Vagina (tissue), 2 donors: Measurements from ENCODE around the gene PGLYRP2.

Experiments
- CTCF ChIP-seq, 3 experiments: fragments of 450-650 bp in 2 of 3; fragments of 200-600 bp in 1 of 3; sonication (generic) in 1 of 3; IDR thresholded peaks; one replicate each; pipeline ENCODE4 v1.5.1; 2017 to 2019; ENCODE audit warnings: antibody characterized with exemption in 3 of 3, mild to moderate bottlenecking in 2 of 3, moderate library complexity in 2 of 3
- POLR2A ChIP-seq, 2 donors: fragments of 450-650 bp; IDR thresholded peaks; one replicate each; pipeline ENCODE4 v1.6.1; 2017; ENCODE audit warnings: antibody characterized with exemption in 2 of 2, mild to moderate bottlenecking in 2 of 2, moderate library complexity in 2 of 2
- POLR2AphosphoS5 ChIP-seq, 2 donors: sonication (generic); formaldehyde crosslinking; IDR thresholded peaks; one replicate each; pipeline ENCODE4 v1.9.0; 2017; ENCODE audit warnings: antibody characterized with exemption in 2 of 2, mild to moderate bottlenecking in 2 of 2, low read depth in 1 of 2; ENCODE audit not compliant: insufficient read depth in 1 of 2

DNA sequence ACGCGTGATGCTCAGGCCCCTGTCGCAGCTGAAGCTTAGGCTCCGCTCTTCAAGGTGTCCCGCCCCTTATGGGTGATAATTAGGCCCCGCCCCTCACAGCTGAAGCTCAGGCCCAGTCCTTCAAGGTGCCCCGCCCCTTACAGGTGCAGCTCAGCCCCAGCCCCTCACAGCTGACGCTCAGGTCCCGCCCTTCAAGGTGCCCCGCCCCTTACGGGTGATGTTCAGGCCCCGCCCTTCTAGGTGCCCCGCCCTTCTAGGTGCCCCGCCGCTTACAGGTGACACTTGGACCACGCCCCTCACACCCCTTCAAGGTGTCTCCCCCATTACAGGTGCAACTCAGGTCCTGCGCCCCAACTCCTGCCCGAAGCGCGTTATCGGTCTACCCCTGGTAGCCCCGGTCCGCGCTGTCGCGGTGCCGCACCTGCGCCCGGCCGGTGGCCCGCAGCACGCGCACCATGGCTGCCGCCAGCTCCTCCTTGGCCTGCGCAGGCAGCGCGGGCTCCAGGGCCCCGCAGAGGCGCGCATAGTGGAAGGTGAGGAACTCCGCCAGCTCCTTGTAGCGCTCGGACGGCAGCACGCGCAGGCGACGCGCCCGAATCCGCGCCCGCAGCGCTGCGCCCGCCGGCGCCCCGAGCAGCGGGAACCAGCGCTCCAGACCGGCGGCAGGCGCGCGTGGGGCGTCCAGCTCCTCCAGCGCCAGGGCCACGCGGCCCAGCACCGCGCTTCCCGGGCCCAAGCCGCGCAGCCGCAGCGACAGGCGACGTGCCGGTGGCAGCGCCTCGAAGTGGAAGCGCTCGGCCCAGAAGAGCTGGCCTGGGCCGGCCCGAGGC is 22.2 kb downstream of the PGLYRP2 start:
- TF ChIP-seq CTCF (IDR thresholded peaks at IDR 0.05) (no peak), POLR2A (IDR thresholded peaks at IDR 0.05) (no peak), POLR2AphosphoS5 (IDR thresholded peaks at IDR 0.05; ENCODE audit: insufficient read depth in 1 of 2, low read depth in 1 of 2) (no peak)
